H9 (cell line): ENCODE measurements around the gene CHCHD6. TPM values are rescaled to one million over a fixed set of nuclear protein-coding genes. Genes with fewer than 3 reads are reported as not detected.

Source experiments
- DNase-seq: peaks from one replicate; pipeline ENCODE4 v3.0.0-alpha.2; 2017
- H2AFZ ChIP-seq: one replicate; pipeline ENCODE4 v1.6.1; 2013; ENCODE audit warnings: mild to moderate bottlenecking, low read length, control low read depth, moderate library complexity
- H2AK5ac ChIP-seq: 2 replicates; pipeline ENCODE4 v1.6.1; 2013; ENCODE audit warnings: low read length, control low read depth, mixed read lengths; ENCODE audit not compliant: insufficient read length
- H2BK120ac ChIP-seq: one replicate; pipeline ENCODE4 v1.6.1; 2013; ENCODE audit warnings: low read depth, mild to moderate bottlenecking, low read length, control low read depth, inconsistent platforms; ENCODE audit not compliant: poor library complexity, severe bottlenecking
- H2BK12ac ChIP-seq: 2 replicates; pipeline ENCODE4 v1.6.1; 2013; ENCODE audit warnings: low read length, control low read depth, mixed read lengths, low read depth; ENCODE audit not compliant: insufficient read length
- H2BK15ac ChIP-seq: 2 replicates; pipeline ENCODE4 v1.6.1; 2013; ENCODE audit warnings: low read depth, low read length, control low read depth
- H2BK20ac ChIP-seq: one replicate; pipeline ENCODE4 v1.6.1; 2013; ENCODE audit warnings: low read depth, mild to moderate bottlenecking, low read length, control low read depth, inconsistent platforms; ENCODE audit not compliant: poor library complexity, severe bottlenecking
- H2BK5ac ChIP-seq: 2 replicates; pipeline ENCODE4 v1.6.1; 2013; ENCODE audit warnings: low read length, control low read depth, mixed read lengths; ENCODE audit not compliant: insufficient read length
- H3K14ac ChIP-seq: 2 replicates; pipeline ENCODE4 v1.6.1; 2013; ENCODE audit warnings: low read length, control low read depth; ENCODE audit not compliant: insufficient read depth
- H3K18ac ChIP-seq: 2 replicates; pipeline ENCODE4 v1.6.1; 2013; ENCODE audit warnings: low read depth, mild to moderate bottlenecking, mixed read lengths, low read length, control low read depth; ENCODE audit not compliant: insufficient read length
- H3K23ac ChIP-seq: 2 replicates; pipeline ENCODE4 v1.6.1; 2013; ENCODE audit warnings: low read length, control low read depth, mixed read lengths, low read depth; ENCODE audit not compliant: insufficient read length
- H3K23me2 ChIP-seq: 2 replicates; pipeline ENCODE4 v1.6.1; 2013; ENCODE audit warnings: low read depth, mild to moderate bottlenecking, mixed read lengths, low read length, control low read depth; ENCODE audit not compliant: insufficient read length, poor library complexity, severe bottlenecking
- H3K27ac ChIP-seq: 2 replicates; pipeline ENCODE4 v1.5.1; 2013; ENCODE audit warnings: low read length, control low read depth, mixed read lengths, low read depth; ENCODE audit not compliant: insufficient read length
- H3K27me3 ChIP-seq: 2 replicates; pipeline ENCODE4 v1.6.1; 2013; ENCODE audit warnings: low read length, control low read depth, inconsistent platforms; ENCODE audit not compliant: insufficient read depth
- H3K4ac ChIP-seq: 2 replicates; pipeline ENCODE4 v1.6.1; 2013; ENCODE audit warnings: low read depth, mild to moderate bottlenecking, control low read depth, inconsistent platforms, low read length, moderate library complexity
- H3K4me1 ChIP-seq: 2 replicates; pipeline ENCODE4 v1.6.1; 2013; ENCODE audit warnings: low read length, control low read depth, inconsistent platforms; ENCODE audit not compliant: insufficient read depth
- H3K4me2 ChIP-seq: 2 replicates; pipeline ENCODE4 v1.6.1; 2013; ENCODE audit warnings: low read length, control low read depth, mixed read lengths; ENCODE audit not compliant: insufficient read length, insufficient read depth
- H3K56ac ChIP-seq: 2 replicates; pipeline ENCODE4 v1.6.1; 2013; ENCODE audit warnings: low read depth, mild to moderate bottlenecking, mixed read lengths, low read length, control low read depth; ENCODE audit not compliant: insufficient read length
- H3K79me1 ChIP-seq: 2 replicates; pipeline ENCODE4 v1.6.1; 2013; ENCODE audit warnings: low read depth, mild to moderate bottlenecking, moderate library complexity, low read length, control low read depth, inconsistent platforms; ENCODE audit not compliant: insufficient read depth, poor library complexity, severe bottlenecking
- H3K79me2 ChIP-seq: 2 replicates; pipeline ENCODE4 v1.6.1; 2013; ENCODE audit warnings: low read length, control low read depth, inconsistent platforms; ENCODE audit not compliant: insufficient read depth
- H3K9ac ChIP-seq: 2 replicates; pipeline ENCODE4 v1.6.1; 2013; ENCODE audit warnings: low read length, control low read depth, mixed read lengths; ENCODE audit not compliant: insufficient read length; ENCODE audit errors: extremely low read depth
- H3K9me3 ChIP-seq: one replicate; pipeline ENCODE4 v1.6.1; 2013; ENCODE audit warnings: low read depth, low read length, inconsistent platforms; ENCODE audit not compliant: control insufficient read depth
- H3T11ph ChIP-seq: one replicate; pipeline ENCODE4 v1.6.1; 2013; ENCODE audit warnings: mild to moderate bottlenecking, low read length, control low read depth, inconsistent platforms
- H4K20me1 ChIP-seq: one replicate; pipeline ENCODE4 v1.6.1; 2013; ENCODE audit not compliant: control insufficient read depth, insufficient read length, insufficient read depth
- H4K5ac ChIP-seq: 2 replicates; pipeline ENCODE4 v1.6.1; 2013; ENCODE audit warnings: low read depth, mild to moderate bottlenecking, mixed read lengths, low read length, control low read depth; ENCODE audit not compliant: insufficient read length
- H4K8ac ChIP-seq: replicated peaks from 2 replicates; pipeline ENCODE4 v1.6.1; 2013; ENCODE audit warnings: low read length, control low read depth, mixed read lengths, low read depth; ENCODE audit not compliant: insufficient read length
- H4K91ac ChIP-seq: 2 replicates; pipeline ENCODE4 v1.6.1; 2013; ENCODE audit warnings: low read depth, mild to moderate bottlenecking, moderate library complexity, mixed read lengths, low read length, control low read depth; ENCODE audit not compliant: insufficient read length
- H3K27ac Mint-ChIP-seq, 3 experiments: 2 replicates in 2 of 3; 3 replicates in 1 of 3; pipeline ENCODE4 v1.8.0; 2020 to 2021; ENCODE audit warnings: mixed read lengths in 3 of 3, mild to moderate bottlenecking in 1 of 3, moderate library complexity in 1 of 3
- H3K27me3 Mint-ChIP-seq: 2 replicates; pipeline ENCODE4 v1.8.0; 2021; ENCODE audit warnings: low read depth, mild to moderate bottlenecking, moderate library complexity, mixed read lengths
- H3K36me3 Mint-ChIP-seq, 3 experiments: 2 replicates in 2 of 3; 3 replicates in 1 of 3; pipeline ENCODE4 v1.8.0; 2020 to 2021; ENCODE audit warnings: low read depth in 3 of 3, mixed read lengths in 3 of 3; ENCODE audit not compliant: insufficient read depth in 1 of 3
- H3K4me1 Mint-ChIP-seq, 2 experiments: 2 replicates each; pipeline ENCODE4 v1.8.0; 2020; ENCODE audit warnings: mixed read lengths in 2 of 2
- H3K4me3 Mint-ChIP-seq, 2 experiments: 2 replicates in 1 of 2; 3 replicates in 1 of 2; pipeline ENCODE4 v1.8.0; 2020 to 2021; ENCODE audit warnings: mild to moderate bottlenecking in 2 of 2, mixed read lengths in 2 of 2, moderate library complexity in 1 of 2
- H3K9me3 Mint-ChIP-seq, 2 experiments: 2 replicates in 1 of 2; 3 replicates in 1 of 2; pipeline ENCODE4 v1.8.0; 2020; ENCODE audit warnings: mild to moderate bottlenecking in 2 of 2, mixed read lengths in 2 of 2, moderate library complexity in 1 of 2
- WGBS: extraction: QIAGEN DNeasy Blood & Tissue Kit; methylation state at CpG from one replicate; pipeline ENCODE4 v1.1.7; 2013; ENCODE audit warnings: missing lambda C conversion rate, low lambda C conversion rate, mixed read lengths; ENCODE audit not compliant: insufficient read length; ENCODE audit errors: extremely low coverage; 5-methylcytosine and 5-hydroxymethylcytosine counted together
- total RNA-seq: library from RNA; stranded (reverse); gene quantifications from 2 replicates; pipeline ENCODE4 v1.2.1, GENCODE V29; 2021
- TF ChIP-seq, protein P1 (sequence below): fragments of 200-600 bp; sonication (generic); conservative IDR thresholded peaks from 3 replicates; pipeline ENCODE4 v1.8.0; 2021; ENCODE audit warnings: antibody characterized with exemption, mild to moderate bottlenecking

The CHCHD6 gene
- total RNA-seq, 1 experiment from 2014 or later = 34.2 TPM

DNA sequence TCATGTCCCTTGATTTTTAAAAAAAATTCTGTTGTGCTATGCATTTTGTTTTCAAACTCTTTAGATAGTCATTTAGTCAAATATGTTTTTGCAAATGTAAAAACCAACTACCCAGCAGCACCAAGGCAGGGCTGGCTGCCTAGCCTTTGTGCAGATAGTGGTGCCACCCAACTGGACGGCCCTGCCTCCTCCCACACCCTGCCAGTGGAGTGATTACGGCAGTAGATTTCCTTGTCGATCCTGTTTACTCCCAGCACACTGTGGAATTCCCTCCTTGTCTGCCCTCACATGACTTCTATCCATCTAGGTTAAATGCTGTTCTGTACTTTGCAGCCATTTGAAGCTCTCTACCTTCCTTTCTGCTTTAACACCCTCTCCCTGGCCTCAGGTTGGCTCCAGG is 199.5 kb downstream of the CHCHD6 start:
- TF ChIP-seq, protein P1, sequence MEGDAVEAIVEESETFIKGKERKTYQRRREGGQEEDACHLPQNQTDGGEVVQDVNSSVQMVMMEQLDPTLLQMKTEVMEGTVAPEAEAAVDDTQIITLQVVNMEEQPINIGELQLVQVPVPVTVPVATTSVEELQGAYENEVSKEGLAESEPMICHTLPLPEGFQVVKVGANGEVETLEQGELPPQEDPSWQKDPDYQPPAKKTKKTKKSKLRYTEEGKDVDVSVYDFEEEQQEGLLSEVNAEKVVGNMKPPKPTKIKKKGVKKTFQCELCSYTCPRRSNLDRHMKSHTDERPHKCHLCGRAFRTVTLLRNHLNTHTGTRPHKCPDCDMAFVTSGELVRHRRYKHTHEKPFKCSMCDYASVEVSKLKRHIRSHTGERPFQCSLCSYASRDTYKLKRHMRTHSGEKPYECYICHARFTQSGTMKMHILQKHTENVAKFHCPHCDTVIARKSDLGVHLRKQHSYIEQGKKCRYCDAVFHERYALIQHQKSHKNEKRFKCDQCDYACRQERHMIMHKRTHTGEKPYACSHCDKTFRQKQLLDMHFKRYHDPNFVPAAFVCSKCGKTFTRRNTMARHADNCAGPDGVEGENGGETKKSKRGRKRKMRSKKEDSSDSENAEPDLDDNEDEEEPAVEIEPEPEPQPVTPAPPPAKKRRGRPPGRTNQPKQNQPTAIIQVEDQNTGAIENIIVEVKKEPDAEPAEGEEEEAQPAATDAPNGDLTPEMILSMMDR = no peak
- H4K8ac ChIP-seq = no peak overlapping the region
- H2AK5ac ChIP-seq = no peak overlapping the region
- no peak overlapping the region for H3K27ac ChIP-seq
- Mint-ChIP-seq H3K4me1 (peaks cover 0 to 4% of the 10 kb centered on the region in 2 experiments; a peak in 2 of 4 replicates), H3K27me3 (no peaks in the 10 kb centered on the region), H3K27ac (no peak overlapping the region), H3K4me3 (no peak overlapping the region), H3K36me3 (peaks cover 0 to 2% (median 0%) of the 10 kb centered on the region in 3 experiments; a peak in 2 of 7 replicates), H3K9me3 (no peaks in the 10 kb centered on the region)
- H3K4ac ChIP-seq = no peak overlapping the region
- no peak overlapping the region for H3K9ac ChIP-seq
- no CpG with 5 or more reads among the region's 3 CpGs for whole genome bisulfite sequencing
- no peak for DNase-seq
- no peak overlapping the region for H2BK5ac ChIP-seq
- H3K9me3 ChIP-seq = no peaks in the 10 kb centered on the region
- H4K5ac ChIP-seq = no peak overlapping the region
- H2BK12ac ChIP-seq = no peak overlapping the region
- no peak overlapping the region for H4K91ac ChIP-seq
- H2BK120ac ChIP-seq = no peak overlapping the region
- H3K56ac ChIP-seq = no peak overlapping the region
- no peak overlapping the region for H3K18ac ChIP-seq
- no peaks in the 10 kb centered on the region for H3K79me2 ChIP-seq
- H4K20me1 ChIP-seq = no peaks in the 10 kb centered on the region
- H3K23ac ChIP-seq = no peak overlapping the region
- no peak overlapping the region for H2BK20ac ChIP-seq
- no peaks in the 10 kb centered on the region for H3K23me2 ChIP-seq
- H3K27me3 ChIP-seq = no peaks in the 10 kb centered on the region
- no peak overlapping the region for H3K14ac ChIP-seq
- H3T11ph ChIP-seq = no peak overlapping the region
- H2AFZ ChIP-seq = no peak overlapping the region
- no peaks in the 10 kb centered on the region for H3K4me1 ChIP-seq
- no peaks in the 10 kb centered on the region for H3K79me1 ChIP-seq
- no peak overlapping the region for H2BK15ac ChIP-seq
- H3K4me2 ChIP-seq = no peak overlapping the region
